Dermis blood vessel endothelial cell (primary cell): ENCODE results near the gene DPEP2. TPM values are rescaled to one million over a fixed set of nuclear protein-coding genes. Genes with fewer than 3 reads are reported as not detected.
"Not testable (repeated sequence)": the region's sequence is repeated elsewhere in the genome, so short reads cannot be mapped to it uniquely, and the experiment has no call there.

Source experiments
- DNase-seq: peaks from one replicate; pipeline ENCODE4 v3.0.0; 2010
- total RNA-seq: library from RNA; depleted of rRNA; stranded (reverse); fragments of >200 nt; gene quantifications from 2 replicates; pipeline ENCODE4 v1.2.3, GENCODE V29; 2014

DPEP2 gene
- total RNA-seq, 1 donor from 2014 or later = 2.9 TPM

GRCh38 chr16:67953641-67954375 is 45.5 kb downstream of the DPEP2 start:
- DNase-seq = no peak

GRCh38 chr16:67951485-67951884 is 47.8 kb downstream of the DPEP2 start:
- DNase-seq = no peak

- DNase-seq = no peak
These were observed 48.9 kb downstream of the DPEP2 start for GRCh38 chr16:67950335-67950843.

GRCh38 chr16:67949645-67950044 is 49.6 kb downstream of the DPEP2 start:
- no peak for DNase-seq

GRCh38 chr16:67948015-67948414 is 51.3 kb downstream of the DPEP2 start:
- no peak for DNase-seq

- no peak for DNase-seq
These were observed 52.2 kb downstream of the DPEP2 start for GRCh38 chr16:67946966-67947558.

- no peak for DNase-seq
These were observed 53.1 kb downstream of the DPEP2 start for GRCh38 chr16:67946128-67946569.

- DNase-seq = no peak
These were observed 53.8 kb downstream of the DPEP2 start for GRCh38 chr16:67945392-67945933.

GRCh38 chr16:67944690-67945391 is 54.4 kb downstream of the DPEP2 start:
- DNase-seq = no peak

GRCh38 chr16:67943619-67944504 is 55.4 kb downstream of the DPEP2 start, which contains the start of gene LCAT:
Gene LCAT, minus strand, starts transcription at chr16:67944120. Its CDS starts 19 bp downstream, at chr16:67944101.
- DNase-seq = no peak

GRCh38 chr16:67943256-67943618 is 56.0 kb downstream of the DPEP2 start:
- no peak for DNase-seq

GRCh38 chr16:67942510-67943255 is 56.6 kb downstream of the DPEP2 start:
- no peak for DNase-seq

- DNase-seq = peak; percentile 68
These were observed 57.1 kb downstream of the DPEP2 start for GRCh38 chr16:67942200-67942509.

GRCh38 chr16:67941469-67942199 is 57.6 kb downstream of the DPEP2 start:
- no peak for DNase-seq

- DNase-seq = no peak
These were observed 58.7 kb downstream of the DPEP2 start for GRCh38 chr16:67940446-67941089.

- DNase-seq = no peak
These were observed 59.5 kb downstream of the DPEP2 start for GRCh38 chr16:67939507-67940445.

- not testable (repeated sequence) for DNase-seq
These were observed 61.6 kb downstream of the DPEP2 start for GRCh38 chr16:67937713-67938112.
